Measurements from ENCODE around the gene HOXB2. TPM values are rescaled to one million over a fixed set of nuclear protein-coding genes. Genes with fewer than 3 reads are reported as not detected.

Gene HOXB2
- polyA plus RNA-seq, 1 donor from 2014 or later = not detected

DNA sequence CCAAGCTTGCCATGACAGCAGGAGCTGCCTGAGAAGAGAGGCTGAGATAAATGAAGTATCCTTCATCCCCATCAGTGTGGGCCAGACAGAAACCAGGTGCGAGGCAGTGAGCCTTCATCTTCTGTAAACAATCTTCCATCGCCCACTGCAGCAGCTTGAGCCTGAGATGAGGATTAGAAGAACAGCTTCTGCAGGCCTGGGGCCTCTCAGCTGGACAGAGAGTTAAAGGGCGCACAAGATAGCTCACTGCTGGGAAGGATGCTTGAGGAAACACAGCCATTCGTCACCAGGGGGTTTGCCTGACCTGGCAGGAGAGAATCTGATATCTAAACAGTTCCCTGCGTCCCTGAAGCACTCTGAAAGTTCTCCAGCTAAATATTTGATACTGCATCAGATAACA, 41.2 kb downstream of the HOXB2 start:
- Histone ChIP-seq H2AFZ (ENCODE audit: low read depth, low read length) (no peak overlapping the region), H3K4me2 (ENCODE audit: low read length) (no peak overlapping the region), H3K4me3 (ENCODE audit: low read length) (no peak overlapping the region), H3K27ac (ENCODE audit: low read length) (no peak overlapping the region), H3K9me2 (ENCODE audit: insufficient read depth, low read length) (no peaks in the 10 kb centered on the region), H3K36me3 (ENCODE audit: insufficient read depth, low read length) (no peaks in the 10 kb centered on the region), H3K9me3 (ENCODE audit: low read length) (no peaks in the 10 kb centered on the region), H3F3A (ENCODE audit: insufficient read depth, low read length, poor library complexity, severe bottlenecking) (no peaks in the 10 kb centered on the region), H4K20me1 (ENCODE audit: insufficient read depth) (no peaks in the 10 kb centered on the region), H3K27me3 (ENCODE audit: insufficient read depth, low read depth, low read length) (peaks cover 46% of the 10 kb centered on the region), H3K79me2 (replicated peaks; ENCODE audit: insufficient read depth, low read length) (no peaks in the 10 kb centered on the region), H3K9ac (ENCODE audit: low read length) (no peak overlapping the region)
- TF ChIP-seq REST (IDR thresholded peaks at IDR 0.05; ENCODE audit: borderline replicate concordance) (no peak), MXI1 (conservative IDR thresholded peaks at IDR 0.05; ENCODE audit: poor library complexity, severe bottlenecking) (no peak), TAF1 (IDR thresholded peaks at IDR 0.05; ENCODE audit: low read depth) (no peak), POLR2AphosphoS5 (IDR thresholded peaks at IDR 0.05) (no peak)

- Histone ChIP-seq H3K4me2 (ENCODE audit: low read length) (no peak overlapping the region), H4K20me1 (ENCODE audit: insufficient read depth) (no peaks in the 10 kb centered on the region), H3K79me2 (replicated peaks; ENCODE audit: insufficient read depth, low read length) (no peaks in the 10 kb centered on the region), H3K27ac (ENCODE audit: low read length) (no peak overlapping the region), H3F3A (ENCODE audit: insufficient read depth, low read length, poor library complexity, severe bottlenecking) (no peaks in the 10 kb centered on the region), H2AFZ (ENCODE audit: low read depth, low read length) (no peak overlapping the region), H3K9me2 (ENCODE audit: insufficient read depth, low read length) (no peaks in the 10 kb centered on the region), H3K36me3 (ENCODE audit: insufficient read depth, low read length) (no peaks in the 10 kb centered on the region), H3K9me3 (ENCODE audit: low read length) (no peaks in the 10 kb centered on the region), H3K9ac (ENCODE audit: low read length) (no peak overlapping the region), H3K27me3 (ENCODE audit: insufficient read depth, low read depth, low read length) (peaks cover 49% of the 10 kb centered on the region), H3K4me3 (ENCODE audit: low read length) (no peak overlapping the region)
- TF ChIP-seq TAF1 (IDR thresholded peaks at IDR 0.05; ENCODE audit: low read depth) (no peak), RAD21 (conservative IDR thresholded peaks at IDR 0.05) (no peak), POLR2AphosphoS5 (IDR thresholded peaks at IDR 0.05) (no peak), MXI1 (conservative IDR thresholded peaks at IDR 0.05; ENCODE audit: poor library complexity, severe bottlenecking) (no peak), EZH2 (IDR thresholded peaks at IDR 0.05; ENCODE audit: borderline replicate concordance, insufficient read depth, low read length, poor library complexity, severe bottlenecking) (no peak), CTCF (IDR thresholded peaks at IDR 0.05; ENCODE audit: poor library complexity, severe bottlenecking) (no peak), SMC3 (conservative IDR thresholded peaks at IDR 0.05; ENCODE audit: poor library complexity) (no peak), REST (IDR thresholded peaks at IDR 0.05; ENCODE audit: borderline replicate concordance) (no peak), EP300 (conservative IDR thresholded peaks at IDR 0.05; ENCODE audit: poor library complexity, severe bottlenecking) (no peak)
Measured at GRCh38 chr17:48502901-48503300, 42.0 kb downstream of the HOXB2 start.
